ENCODE data around the gene EIF2B4. TPM values are rescaled to one million over a fixed set of nuclear protein-coding genes. Genes with fewer than 3 reads are reported as not detected.
A peak's percentile ranks its signal among the peaks of the same experiment; 100 is the strongest.
"Not testable (repeated sequence)": the region's sequence is repeated elsewhere in the genome, so short reads cannot be mapped to it uniquely, and the experiment has no call there.

The EIF2B4 gene
- polyA plus RNA-seq, 3 donors: 52.5 to 55.1 (median 53.0) TPM

DNA sequence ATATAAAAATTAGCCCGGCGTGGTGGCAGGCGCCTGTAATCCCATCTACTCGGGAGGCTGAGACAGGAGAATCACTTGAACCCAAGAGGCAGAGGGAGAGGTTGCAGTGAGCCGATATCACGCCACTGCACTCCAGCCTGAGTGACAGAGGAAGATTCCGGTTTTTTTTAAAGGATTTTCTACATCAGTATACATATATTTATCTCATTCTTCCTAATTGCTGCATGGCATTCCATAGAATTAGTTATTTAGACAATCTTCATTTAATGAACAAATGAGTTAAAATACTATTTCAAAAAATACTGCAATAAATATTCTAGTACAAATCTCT lies 15.6 kb downstream of the EIF2B4 start:
- no peak for DNase-seq

DNA sequence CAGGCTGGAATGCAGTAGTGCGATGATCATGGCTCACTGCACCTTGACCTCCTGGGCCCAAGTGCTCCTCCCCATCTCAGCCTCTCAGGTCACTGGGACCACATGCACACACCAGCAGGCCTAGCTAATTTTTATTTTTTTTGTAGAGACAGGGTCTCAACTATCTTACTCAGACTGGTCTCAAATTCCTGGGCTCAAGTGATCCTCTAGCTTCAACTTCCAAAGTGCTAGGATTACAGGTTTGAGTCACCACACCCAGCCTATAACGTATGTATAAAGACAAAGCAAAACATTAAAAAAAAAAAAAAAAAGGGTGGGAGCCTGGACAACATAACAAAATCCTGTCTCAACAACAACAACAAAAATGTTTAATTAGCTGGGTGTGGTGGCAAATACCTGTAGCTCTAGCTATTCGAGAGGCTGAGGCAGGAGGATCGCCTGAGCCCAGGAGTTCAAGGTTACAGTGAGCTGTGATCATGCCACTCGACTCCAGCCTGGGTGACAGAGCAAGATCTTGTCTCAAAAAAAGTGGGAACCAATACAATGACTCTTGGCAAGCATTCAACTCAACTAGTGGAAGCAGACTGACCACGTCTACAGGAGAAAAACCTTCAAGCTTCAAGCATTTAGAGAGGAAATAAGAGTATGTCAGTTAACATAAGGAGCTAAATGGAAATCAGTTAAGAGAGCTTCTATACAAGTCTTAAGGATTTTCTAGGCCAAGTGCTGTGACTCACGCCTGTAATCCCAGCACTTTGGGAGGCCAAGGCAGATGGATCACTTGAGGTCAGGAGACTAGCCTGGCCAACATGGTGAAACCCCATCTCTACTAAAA lies 16.2 kb downstream of the EIF2B4 start:
- no peak for DNase-seq

DNA sequence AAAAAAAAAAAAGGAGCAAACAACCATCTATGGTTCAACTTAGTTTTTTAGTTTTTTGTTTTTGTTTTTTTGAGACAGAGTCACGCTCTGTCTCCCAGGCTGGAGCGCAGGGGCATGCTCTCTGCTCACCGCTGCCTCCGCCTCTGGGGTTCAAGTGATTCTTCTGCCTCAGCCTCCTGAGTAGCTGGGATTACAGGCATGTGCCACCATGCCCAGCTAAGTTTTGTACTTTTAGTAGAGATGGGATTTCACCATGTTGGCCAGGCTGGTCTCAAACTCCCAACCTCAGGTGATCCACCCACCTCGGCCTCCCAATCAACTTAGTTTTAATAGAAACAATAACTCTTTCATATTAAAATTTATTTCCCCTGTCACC lies 16.8 kb downstream of the EIF2B4 start:
- DNase-seq: not testable (repeated sequence)

DNA sequence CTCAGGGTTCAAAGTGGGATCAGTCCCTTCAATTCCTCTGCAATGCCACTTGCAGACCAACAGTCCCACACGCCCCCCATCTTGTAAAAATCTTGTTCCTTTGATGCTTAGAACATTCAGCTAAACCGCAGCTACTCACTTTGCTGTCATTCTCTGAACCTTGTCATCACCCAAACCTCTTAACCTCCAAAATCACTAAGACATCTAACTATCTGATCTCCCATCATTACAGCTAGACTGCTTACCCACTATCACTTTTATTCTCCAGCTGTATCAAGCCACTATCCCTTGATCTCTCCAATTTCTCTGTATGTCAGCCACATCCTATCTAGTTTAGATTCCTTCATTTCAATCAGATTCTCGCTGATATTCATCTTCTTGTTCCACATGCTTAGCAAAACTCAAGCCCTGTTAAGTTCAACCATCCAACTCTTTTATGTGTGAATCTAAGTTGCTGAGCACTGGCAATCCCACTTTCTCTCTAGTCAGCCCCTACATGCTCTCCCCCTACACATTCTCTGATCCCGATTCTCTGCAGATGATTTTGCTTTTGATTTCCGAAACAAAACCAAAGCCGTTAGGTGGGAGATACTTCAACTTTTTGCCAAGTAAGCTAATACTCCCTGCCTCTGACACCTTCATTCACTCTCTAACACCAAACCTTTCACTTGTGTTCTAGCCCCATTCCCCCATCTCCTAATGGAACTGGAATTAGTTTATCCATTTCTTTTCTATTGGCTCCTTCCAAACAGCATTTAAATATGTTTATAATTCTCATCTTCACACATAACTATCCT lies 18.1 kb downstream of the EIF2B4 start:
- no peak for DNase-seq

DNA sequence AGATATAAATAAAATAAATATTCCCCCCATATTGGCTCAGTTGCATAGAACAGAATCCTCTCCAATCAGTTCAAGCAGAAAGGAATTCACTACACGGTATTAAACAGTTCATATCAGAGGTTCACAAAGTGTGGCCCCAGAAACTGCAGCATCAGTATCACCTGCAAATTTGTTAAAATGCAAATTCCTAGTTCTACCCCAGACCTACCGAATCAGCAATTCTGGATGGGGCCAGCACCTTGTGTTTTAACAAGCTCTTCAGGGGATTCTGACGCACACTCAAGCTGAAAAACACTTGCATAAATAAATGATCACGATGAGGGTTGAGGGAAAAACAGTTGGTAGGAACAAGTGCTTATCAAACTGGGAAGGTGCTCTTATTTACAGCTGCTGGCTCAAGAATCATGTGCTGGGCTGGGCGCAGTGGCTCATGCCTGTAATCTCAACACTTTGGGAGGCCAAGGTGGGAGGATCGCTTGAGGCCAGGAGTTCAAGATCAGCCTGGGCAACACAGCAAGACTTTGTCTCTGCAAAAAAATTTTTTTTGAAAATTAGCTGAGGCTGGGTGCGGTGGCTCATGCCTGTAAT lies 19.9 kb downstream of the EIF2B4 start:
- no peak for DNase-seq

DNA sequence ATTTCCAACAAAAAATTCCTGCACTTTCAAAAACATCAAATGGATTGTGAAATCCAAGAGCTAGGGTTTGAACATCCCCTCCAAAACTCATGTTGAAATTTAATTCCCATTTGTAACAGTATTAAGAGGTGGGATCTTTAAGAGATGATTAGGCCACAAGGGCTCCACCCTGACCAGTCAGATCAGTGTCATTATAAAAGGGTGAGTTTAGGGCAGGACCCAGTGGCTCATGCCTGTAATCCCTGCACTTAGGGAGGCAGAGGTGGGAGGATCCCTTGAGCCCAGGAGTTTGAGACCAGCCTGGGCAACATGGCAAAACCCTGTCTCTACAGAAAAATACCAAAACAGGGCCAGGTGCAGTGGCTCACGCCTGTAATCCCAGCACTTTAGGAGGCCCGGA lies 22.5 kb downstream of the EIF2B4 start:
- DNase-seq: no peak

DNA sequence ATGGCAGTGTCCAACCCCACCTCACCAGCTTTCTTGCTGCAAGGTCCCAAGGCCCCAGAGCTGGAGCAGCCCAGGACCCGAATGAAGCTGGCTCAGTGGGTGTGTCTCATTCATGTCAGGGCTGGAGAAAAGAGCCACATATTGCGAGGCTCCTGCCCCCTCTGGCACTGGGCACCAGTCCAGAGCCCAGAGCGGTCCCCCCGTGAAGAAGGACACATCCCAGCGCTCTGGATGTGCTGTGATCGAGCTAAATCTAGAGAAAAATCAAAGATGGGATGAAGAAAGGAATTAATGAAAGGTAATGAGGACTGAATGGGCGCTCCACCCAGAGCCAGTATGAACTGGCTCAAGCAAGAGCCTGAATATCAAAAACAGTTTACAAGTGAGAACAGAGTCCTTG lies 34.0 kb downstream of the EIF2B4 start:
- no peak for DNase-seq

DNA sequence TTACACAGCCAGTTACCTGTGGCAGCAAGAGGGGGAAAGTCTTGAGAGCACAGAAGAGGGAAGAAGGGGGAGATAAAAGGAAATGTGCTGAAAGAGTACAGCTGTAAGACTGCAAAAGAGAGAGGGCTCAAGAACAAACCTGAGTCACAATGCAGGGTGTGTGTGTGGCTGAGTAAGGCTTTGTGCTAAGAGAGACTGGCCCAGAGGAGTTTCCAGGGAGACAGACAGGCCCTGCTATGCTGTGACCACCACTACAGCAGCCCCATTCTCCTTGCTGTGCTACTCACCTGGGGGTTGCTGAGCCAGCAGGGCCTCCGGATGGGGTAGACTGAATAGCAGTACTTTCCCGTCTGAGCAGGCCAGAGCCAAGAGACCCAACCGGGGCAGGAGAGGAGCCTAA lies 34.8 kb downstream of the EIF2B4 start:
- no peak for DNase-seq

DNA sequence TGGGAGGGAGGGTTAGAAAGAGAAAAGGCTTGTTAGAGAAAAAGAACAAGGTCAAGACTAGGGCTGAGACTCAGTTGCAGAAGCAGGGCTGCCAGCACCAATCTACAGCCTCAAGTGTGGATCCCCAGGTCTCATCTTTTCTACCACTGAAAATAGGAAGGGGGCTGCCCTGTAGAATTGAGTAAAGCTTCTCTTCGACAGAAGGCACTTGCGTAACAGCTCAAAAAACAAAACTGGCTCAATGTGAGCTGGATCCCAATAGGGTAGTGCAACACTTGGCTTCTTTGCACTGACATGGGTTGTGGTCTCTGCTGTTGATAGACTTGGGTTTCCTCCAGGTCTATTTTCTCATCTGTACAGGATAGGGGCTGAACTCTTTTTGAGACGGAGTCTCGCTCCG lies 45.4 kb downstream of the EIF2B4 start:
- no peak for DNase-seq

DNA sequence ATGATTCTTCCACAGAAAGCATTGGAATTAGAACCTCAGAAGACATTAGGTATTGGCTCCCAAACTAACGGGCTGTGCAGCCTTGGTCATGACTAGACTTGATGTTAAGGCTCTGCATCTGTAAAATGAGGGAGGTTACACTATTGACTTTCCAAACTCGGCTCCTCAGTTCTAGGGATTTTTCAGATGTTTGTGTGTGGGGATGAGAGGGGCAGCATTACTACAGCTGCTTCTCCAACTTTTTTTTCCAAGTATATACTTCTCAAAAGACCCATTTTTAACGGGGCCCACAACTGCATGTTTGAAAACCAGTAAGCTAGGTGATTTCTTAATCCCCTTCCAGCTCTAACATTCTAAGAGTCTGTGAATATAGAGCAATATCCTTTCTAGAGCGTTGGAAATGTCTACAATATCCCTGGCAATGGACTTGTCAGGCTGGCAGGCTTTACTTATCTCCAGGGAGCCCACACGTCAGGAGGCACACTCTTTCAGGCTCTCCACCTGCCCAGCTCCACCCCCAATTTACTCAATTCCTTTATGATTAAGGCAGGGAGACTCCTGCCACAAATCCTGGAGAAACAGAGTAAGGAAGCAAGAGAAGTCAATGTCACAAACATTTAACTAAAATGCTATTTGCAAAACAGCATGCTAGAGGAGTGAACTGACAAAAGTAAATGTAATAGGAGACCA lies 46.4 kb downstream of the EIF2B4 start:
- DNase-seq: no peak

DNA sequence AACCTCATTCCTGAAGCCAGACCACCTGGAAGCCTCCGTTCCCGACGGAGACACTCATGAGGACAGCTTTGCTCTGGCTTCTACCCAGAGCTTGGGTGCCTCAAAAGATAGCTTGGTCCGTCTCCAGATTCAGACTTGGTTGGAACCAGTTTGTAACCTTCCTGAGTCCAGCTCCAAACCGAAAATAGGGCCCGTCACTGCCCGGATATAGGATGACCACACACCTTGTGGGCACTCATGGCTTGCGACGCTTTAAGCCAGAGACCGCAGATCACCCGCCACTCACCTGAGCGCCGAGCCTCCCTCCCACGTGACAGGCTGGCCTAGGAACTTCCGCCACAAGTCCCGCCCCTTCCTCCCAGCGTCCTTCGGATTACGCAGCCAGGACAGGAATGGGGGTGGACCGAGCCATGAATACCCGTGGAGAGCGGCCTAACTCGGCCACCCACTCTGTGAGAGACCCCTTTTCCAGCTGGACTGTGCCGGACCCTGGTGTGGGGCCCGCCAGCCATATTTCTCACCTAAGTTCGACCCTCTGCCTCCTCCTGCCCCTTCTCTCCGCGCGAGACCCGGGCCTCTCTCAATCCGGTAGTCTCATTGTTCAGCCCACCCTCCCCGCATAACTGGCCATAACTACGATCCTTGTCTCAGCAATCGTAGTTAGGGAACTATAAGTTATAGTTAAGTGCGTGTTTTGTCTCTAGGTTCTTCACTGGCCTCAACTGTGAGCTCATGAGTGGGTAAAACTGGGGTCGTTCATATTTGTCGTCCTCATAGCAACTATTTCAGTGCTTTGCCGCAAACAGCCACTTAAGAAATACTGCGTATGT lies 47.2 kb downstream of the EIF2B4 start, which contains the start of gene MPV17:
TSS of gene MPV17 (minus strand) at position 332 of the 830 bp plus-strand sequence. CDS start 580 bp downstream, outside the sequence.
- peak; percentile 94 for DNase-seq

DNA sequence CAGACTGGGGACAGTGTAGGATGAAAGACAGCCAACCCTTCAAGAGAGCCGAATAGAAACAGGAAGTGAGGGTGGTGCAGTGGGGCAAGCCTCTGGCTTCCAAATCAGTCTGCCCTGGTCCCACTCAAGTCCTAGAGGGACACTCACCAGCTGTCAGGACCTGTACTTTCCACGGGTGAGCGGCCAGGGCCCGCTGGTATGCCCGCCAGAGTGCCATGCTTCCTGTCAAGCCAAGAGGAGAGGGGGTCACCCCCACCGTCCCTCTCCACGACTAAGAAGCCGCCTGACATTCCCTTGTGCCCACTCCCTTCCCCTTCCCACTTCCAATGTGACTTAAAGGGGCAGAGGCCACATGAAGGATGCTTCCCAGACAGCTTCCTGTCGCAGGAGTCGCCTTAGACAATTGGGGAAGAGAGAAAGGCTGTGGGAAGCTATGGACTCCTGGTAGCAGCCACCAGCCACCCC lies 47.8 kb downstream of the EIF2B4 start:
- no peak for DNase-seq

DNA sequence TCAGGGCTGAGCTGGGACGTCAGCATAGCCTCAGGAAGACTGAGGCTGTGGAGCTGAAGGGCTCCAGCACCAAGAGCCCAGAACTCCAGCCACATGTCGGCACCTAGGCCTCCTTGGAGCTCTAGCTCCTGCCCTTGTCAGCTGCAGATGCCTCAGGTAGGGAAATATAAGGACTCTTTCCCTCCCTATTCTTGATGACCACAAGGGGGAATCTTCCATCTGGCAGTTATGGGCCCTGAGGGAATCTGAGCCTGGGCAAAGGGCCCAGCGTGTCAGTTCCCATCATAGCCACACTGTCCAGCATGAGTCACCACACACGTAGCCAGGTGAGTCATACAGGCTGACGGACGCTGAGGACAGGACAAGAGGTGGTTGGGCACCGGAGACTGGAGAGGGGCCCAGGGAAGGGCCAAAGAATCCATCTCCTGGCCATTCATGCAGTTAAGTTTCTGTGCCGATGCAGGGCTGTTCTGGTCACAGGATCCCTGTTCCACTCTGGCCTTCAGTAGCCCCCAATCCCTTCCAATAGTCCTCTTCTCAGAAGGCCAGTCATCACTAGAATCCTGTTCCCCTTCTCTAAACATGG lies 49.1 kb downstream of the EIF2B4 start:
- DNase-seq: no peak

DNA sequence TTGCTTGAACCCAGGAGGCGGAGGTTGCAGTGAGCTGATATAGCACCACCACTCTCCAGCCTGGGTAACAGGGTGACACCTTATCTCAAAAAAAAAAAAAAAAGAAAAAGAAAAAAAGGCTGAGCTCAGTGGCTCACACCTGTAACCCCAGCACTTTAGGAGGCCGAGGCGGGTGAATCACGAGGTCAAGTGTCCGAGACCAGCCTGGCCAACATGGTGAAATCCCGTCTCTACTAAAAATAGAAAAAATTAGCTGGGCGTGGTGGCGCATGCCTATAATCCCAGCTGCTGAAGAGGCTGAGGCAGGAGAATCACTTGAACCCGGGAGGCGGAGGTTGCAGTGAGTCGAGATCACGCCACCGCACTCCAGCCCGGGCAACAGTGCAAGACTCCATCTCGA lies 50.3 kb downstream of the EIF2B4 start:
- DNase-seq: not testable (repeated sequence)

DNA sequence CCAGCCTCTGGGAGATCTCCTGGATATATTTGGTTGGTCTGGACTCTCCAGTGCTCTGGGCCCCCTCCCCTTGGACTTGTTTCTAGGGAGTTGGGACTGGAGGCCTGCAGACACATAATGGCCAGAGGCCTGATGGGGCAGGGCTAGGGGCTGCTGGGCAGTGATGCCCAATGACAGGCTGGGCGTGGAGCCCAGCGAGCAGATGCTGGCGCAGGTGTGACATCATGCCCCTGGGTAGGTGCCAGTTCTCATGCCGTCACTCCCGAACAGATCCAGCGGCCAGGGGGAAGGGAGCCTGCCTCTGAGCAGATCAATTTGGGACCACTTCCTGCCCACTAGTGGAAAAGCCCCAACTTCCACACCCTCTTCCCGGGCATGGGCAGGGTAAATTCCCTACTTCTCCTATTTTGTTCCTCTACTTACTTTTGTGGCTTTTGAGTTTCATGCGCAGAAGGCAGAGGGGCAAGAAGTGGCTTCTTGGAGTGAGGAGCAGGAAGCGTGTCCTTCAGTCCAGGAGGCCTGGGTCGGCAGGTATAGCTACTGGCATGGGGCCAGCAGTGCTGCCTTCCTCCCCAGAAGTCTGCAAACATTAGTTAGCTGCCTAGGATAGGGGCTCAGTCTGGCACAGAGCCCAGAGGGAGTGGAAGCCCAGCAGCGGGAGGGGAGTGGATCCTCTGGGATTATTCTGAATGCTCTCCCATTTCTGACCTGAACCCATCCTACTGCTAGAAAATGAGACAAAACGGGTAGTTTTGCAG lies 53.3 kb downstream of the EIF2B4 start:
- no peak for DNase-seq

DNA sequence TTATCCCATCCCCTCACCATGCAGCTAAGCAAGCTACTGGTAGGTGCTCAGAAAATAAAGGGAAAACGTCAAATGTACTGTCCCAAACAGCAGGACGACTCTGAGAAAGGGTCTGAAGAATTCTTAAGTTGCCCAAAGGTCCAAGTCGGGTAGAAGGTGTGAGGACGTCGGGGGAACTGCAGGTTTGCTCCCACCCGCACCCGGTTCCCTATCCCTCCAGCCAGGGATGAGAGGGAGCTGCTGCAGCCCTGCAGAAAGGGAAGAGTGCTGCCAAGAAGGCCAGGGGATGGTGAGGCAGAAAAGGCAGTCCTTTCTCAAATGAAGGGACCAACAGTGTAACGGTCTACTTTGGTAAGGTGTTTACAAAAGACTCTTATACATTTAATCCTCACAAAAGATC lies 55.0 kb downstream of the EIF2B4 start:
- no peak for DNase-seq

DNA sequence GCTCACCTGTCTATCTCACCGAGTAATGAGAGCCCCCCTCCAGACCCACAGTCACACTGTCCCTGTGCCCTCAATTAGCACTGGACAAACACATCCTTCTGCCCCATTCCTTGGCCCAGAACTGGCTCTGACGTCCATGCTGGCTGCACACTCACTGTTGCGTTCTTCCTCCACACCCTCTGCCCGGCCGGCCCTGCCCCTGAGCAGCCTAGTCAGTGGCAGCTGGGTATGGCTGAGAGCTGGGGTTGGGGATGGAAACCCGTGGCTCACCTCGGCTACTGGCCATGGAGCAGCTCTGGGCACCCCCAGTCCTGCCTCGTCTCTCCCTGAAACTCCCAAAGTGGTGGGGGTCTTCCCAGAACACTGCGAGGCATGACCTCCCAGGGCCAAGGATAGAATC lies 55.4 kb downstream of the EIF2B4 start:
- DNase-seq: no peak

Data from renal pelvis (tissue), 4 donors.